ENCODE results near the gene MTIF3. TPM values are rescaled to one million over a fixed set of nuclear protein-coding genes. Genes with fewer than 3 reads are reported as not detected.

MTIF3 gene
- polyA plus RNA-seq, 1 experiment = 32.7 TPM

GRCh38 chr13:27395007-27395510 lies 55.3 kb downstream of the MTIF3 start:
- POLR2A ChIA-PET = no interaction called here
- no peak for DNase-seq (ENCODE audit: low read depth)
- H3K27me3 ChIP-seq (ENCODE audit: control insufficient read depth, insufficient read depth, low read length) = peaks cover 13% of the 10 kb centered on the region
- CTCF ChIA-PET = interaction anchor here (1.6 to 2.1 kb wide), 3 partner anchors 10 to 138 kb away, joined by 4 to 9 read pairs (median 5); no protein-coding TSS in a partner anchor
- TF ChIP-seq, protein P1, sequence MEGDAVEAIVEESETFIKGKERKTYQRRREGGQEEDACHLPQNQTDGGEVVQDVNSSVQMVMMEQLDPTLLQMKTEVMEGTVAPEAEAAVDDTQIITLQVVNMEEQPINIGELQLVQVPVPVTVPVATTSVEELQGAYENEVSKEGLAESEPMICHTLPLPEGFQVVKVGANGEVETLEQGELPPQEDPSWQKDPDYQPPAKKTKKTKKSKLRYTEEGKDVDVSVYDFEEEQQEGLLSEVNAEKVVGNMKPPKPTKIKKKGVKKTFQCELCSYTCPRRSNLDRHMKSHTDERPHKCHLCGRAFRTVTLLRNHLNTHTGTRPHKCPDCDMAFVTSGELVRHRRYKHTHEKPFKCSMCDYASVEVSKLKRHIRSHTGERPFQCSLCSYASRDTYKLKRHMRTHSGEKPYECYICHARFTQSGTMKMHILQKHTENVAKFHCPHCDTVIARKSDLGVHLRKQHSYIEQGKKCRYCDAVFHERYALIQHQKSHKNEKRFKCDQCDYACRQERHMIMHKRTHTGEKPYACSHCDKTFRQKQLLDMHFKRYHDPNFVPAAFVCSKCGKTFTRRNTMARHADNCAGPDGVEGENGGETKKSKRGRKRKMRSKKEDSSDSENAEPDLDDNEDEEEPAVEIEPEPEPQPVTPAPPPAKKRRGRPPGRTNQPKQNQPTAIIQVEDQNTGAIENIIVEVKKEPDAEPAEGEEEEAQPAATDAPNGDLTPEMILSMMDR (IDR thresholded peaks at IDR 0.05; ENCODE audit: insufficient read depth, low read depth, low read length) = no peak
- H3K36me3 ChIP-seq (ENCODE audit: control insufficient read depth, insufficient read depth, low read length) = no peaks in the 10 kb centered on the region
- H3K4me3 ChIP-seq (ENCODE audit: low read depth, low read length) = no peak overlapping the region

GRCh38 chr13:27393101-27393500 lies 57.3 kb downstream of the MTIF3 start:
- no peak for DNase-seq (ENCODE audit: low read depth)
- H3K4me3 ChIP-seq (ENCODE audit: low read depth, low read length) = no peak overlapping the region
- ChIA-PET CTCF (interaction anchor here (1.5 to 1.8 kb wide), 3 partner anchors 18 to 433 kb away, joined by 3 to 7 read pairs (median 5); no protein-coding TSS in a partner anchor), POLR2A (no interaction called here)
- no peaks in the 10 kb centered on the region for H3K36me3 ChIP-seq (ENCODE audit: control insufficient read depth, insufficient read depth, low read length)
- TF ChIP-seq, protein P1 (IDR thresholded peaks at IDR 0.05; ENCODE audit: insufficient read depth, low read depth, low read length) = no peak
- peaks cover 14% of the 10 kb centered on the region for H3K27me3 ChIP-seq (ENCODE audit: control insufficient read depth, insufficient read depth, low read length)

DNA sequence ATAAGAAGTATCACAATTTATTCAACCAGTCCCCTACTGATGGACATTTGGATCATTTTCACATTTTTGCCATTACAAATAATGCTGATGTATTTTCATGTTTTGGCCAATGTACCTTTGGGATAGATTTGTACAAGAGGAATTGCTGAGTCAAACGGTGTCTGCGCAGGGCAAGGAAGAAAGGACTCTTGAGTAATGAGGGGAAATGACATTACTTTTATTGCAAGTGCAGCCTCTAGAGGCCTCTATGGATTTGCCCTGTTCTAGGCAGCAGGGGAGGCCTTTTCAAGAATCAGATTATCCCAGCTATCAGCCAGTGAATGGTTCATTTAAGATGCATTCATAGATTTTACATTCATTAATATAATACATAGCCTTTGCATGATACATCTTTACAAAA lies 58.9 kb downstream of the MTIF3 start:
- no peak overlapping the region for H3K4me3 ChIP-seq (ENCODE audit: low read depth, low read length)
- TF ChIP-seq, protein P1 (IDR thresholded peaks at IDR 0.05; ENCODE audit: insufficient read depth, low read depth, low read length) = no peak
- H3K27me3 ChIP-seq (ENCODE audit: control insufficient read depth, insufficient read depth, low read length) = peaks cover 16% of the 10 kb centered on the region
- DNase-seq (ENCODE audit: low read depth) = no peak
- H3K36me3 ChIP-seq (ENCODE audit: control insufficient read depth, insufficient read depth, low read length) = no peaks in the 10 kb centered on the region
- ChIA-PET CTCF (interaction anchor here (0.7 kb wide), 1 partner anchor 20 kb away, joined by 3 read pairs; no protein-coding TSS in a partner anchor), POLR2A (no interaction called here)

DNA sequence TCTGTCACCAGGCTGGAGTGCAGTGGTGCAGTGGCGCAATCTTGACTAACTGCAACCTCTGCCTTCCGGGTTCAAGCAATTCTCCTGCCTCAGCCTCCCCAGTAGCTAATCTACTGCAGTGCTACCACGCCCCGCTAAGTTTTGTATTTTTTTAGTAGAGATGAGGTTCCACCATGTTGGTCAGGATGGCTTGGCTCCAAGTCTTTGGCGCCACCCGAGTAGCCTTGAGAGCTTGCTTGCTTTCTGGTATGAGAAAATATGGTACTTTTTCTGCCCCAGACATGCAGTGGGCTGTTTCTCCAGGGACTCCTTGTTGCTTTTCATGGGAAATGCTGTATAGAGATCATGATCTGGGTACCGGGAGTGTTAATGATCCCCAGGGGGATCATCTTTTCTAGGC lies 60.5 kb downstream of the MTIF3 start:
- no peaks in the 10 kb centered on the region for H3K36me3 ChIP-seq (ENCODE audit: control insufficient read depth, insufficient read depth, low read length)
- H3K4me3 ChIP-seq (ENCODE audit: low read depth, low read length) = no peak overlapping the region
- TF ChIP-seq, protein P1 (IDR thresholded peaks at IDR 0.05; ENCODE audit: insufficient read depth, low read depth, low read length) = no peak
- ChIA-PET POLR2A (no interaction called here), CTCF (interaction anchor here (0.9 to 1.6 kb wide), 3 partner anchors 14 to 28 kb away, joined by 3 to 4 read pairs (median 4); no protein-coding TSS in a partner anchor)
- peaks cover 9% of the 10 kb centered on the region for H3K27me3 ChIP-seq (ENCODE audit: control insufficient read depth, insufficient read depth, low read length)
- no peak for DNase-seq (ENCODE audit: low read depth)

DNA sequence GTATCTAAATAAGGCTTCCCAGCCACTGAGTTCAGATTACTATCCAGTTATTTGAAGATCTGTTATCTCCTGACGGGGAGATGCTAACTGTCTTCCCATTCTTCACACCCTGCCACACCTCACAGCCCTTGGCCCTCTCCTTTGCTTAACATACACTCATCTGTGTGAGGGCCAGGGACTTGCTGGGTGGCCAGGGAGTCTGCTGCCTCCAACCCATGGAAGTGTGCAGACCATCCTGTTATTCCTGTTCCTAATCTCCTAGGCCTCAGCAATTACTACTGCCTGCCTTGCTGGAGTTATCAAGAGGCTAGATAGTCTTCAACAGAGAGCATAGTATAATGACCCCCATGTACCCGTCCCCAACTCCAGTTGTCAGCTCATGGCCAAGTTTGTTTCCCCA lies 62.1 kb downstream of the MTIF3 start:
- TF ChIP-seq, protein P1 (IDR thresholded peaks at IDR 0.05; ENCODE audit: insufficient read depth, low read depth, low read length) = no peak
- H3K4me3 ChIP-seq (ENCODE audit: low read depth, low read length) = no peak overlapping the region
- ChIA-PET CTCF (interaction anchor here (0.9 to 1.2 kb wide), 2 partner anchors 13 to 26 kb away, joined by 3 read pairs; no protein-coding TSS in a partner anchor), POLR2A (no interaction called here)
- no peaks in the 10 kb centered on the region for H3K36me3 ChIP-seq (ENCODE audit: control insufficient read depth, insufficient read depth, low read length)
- no peak for DNase-seq (ENCODE audit: low read depth)
- peaks cover 4% of the 10 kb centered on the region for H3K27me3 ChIP-seq (ENCODE audit: control insufficient read depth, insufficient read depth, low read length)

Small RNA genes within 50 kb of the gene (small RNA-seq; reads per million reads assigned to genes)
- gene RNU6-63P (ENCODE audit: insufficient read length, low read depth, low replicate concordance) = not detected
- gene RNY1P1 (ENCODE audit: insufficient read length, low read depth, low replicate concordance) = not detected

Other genes starting within 250 kb of the MTIF3 start
- gene RPL21, start 199.0 kb downstream of the MTIF3 start, polyA plus RNA-seq (2011; rRNA removed) = 771 and 1,498 TPM in 2 replicates
- 37.6 and 67.0 TPM in 2 replicates for gene RASL11A, start 179.7 kb downstream of the MTIF3 start, polyA plus RNA-seq (2011; rRNA removed)
- gene GTF3A, start 25.9 kb downstream of the MTIF3 start, polyA plus RNA-seq (2011; rRNA removed) = 42.7 and 60.5 TPM in 2 replicates
- 4.6 and 5.5 TPM in 2 replicates for gene LNX2, start 170.0 kb upstream of the MTIF3 start, polyA plus RNA-seq (2011; rRNA removed)
- 79.4 and 105 TPM in 2 replicates for gene POLR1D, start 171.3 kb upstream of the MTIF3 start, polyA plus RNA-seq (2011; rRNA removed)

Data from BJ (cell line).